HL-60/S4 (cell line): ENCODE data around the gene PCSK6.

ENCODE experiments used
- in situ Hi-C: fragments of 300-500 bp; cut with MboI; formaldehyde crosslinking; loops from 2 replicates; pipeline ENCODE4 v1.14.3; 2022; ENCODE audit warnings: low sequenced_read_pairs

Gene PCSK6

DNA sequence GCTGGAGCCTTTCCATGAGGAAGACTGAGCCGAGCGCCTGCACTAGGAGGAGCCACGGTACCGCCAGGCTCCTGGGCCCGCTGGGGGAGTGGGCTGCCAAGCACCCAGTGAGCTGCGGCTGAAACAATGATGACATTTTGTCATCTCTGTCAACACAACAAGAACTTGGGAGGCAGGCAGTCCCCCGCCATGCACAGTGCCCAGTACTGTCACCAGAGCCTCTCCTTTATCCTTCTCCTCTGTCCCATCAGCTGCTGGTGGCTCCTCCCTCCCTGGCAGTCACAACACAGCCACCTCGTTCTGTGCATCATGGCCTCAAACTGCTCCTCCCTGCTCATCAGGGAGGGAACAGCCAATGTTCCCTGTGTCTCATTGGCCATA, 34.0 kb upstream of the PCSK6 start:
- in situ Hi-C loops: no loop called here

DNA sequence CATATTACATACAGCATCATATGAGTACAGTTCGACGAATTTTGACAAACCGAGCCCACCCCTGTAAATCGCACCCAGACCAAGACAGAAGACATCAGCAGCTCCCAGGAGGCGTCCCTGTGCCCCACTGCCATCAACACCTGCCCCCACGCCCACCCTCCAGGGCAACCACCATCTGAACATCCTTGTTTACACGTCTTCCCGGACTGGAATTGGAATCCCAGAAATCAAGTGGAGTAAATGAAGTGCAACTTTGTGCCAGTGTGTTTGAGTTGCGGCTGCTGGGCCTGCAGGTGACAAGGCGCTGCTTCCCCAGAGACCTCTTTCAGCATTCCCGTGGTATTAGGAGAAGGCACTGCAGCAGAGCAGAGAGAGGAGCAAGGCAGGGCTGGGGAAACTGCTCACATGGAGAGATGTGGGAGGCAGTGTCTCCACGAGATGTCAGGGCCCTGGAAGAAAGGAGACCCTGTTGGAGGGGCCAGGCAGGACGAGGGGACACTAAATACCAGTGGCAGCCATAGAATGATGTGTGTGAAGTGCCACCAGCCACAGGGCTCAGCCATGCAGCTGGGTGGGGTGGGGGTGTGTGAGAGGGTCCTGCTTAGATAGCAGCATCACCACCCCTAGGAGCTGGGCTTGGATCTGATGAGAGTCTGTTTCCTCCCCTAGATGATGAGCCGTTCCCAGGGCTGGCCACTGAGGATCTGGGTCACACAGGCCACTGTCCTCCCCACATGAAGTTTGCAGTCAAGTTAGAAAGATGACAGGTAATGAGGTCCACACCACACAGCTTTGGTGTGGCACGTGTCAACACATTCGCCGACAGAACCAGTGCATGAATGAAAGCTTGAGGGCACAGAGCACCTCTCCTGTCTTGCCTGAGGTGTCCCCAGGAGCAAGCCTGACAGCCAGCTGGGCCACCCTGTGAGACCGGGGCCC, 33.4 kb upstream of the PCSK6 start:
- in situ Hi-C loops: no loop called here

DNA sequence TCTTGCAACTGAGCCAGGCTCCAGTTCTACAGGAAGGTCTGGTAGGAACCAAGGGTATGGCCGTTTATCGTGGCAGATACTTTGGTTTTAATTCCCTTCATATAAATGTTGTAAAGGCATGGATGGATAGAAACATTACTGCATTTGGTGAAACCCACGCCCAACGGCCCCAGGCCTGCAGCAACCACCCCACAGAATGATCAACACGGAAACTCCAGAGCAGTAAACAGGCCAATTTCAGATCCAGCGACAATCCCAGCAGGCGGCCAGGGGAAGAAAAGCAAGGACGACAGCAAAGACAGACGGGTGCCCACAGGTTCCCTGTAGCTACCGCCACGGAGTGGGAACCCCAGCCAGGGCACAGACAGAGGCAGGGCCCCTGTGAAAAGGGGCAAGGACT, 32.6 kb upstream of the PCSK6 start:
- in situ Hi-C loops: no loop called here

DNA sequence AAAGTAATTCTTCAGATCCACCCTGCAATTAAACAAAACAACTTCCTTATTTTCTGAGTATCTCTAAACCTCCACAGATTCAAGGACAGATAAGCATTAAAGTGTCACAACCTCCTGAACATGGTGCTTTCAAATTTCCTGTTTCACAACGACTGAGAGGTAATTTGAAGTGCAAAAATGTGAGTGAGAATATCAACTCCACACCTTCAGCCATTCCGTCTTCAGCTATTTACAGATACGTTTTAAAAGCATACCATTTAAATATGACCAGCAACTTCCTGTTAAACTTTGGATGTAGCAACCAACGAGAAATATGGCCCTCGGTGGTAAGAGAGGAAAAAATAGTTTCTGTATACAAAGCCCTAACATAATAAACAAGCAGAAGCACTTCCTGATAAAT, 32.1 kb upstream of the PCSK6 start:
- in situ Hi-C loops: no loop called here

DNA sequence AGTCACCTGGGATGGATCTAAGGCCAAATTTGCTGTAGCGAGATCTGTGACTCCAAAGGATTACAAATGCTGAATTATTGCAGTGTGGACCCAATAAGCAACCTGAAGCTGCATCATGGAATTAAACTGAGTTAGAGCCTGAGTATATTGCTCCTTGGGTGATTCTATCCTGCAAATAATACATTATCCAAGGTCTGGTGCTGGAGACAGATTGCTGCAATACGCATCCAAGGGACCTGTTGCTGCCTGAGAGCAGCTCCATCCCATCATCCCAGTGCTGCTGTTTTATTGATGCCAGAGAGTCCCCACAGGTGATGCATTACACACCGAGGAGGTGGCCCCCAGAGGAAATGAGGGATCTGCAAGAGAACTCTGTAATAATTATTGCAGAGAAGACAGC, 31.6 kb upstream of the PCSK6 start:
- in situ Hi-C loops: no loop called here

DNA sequence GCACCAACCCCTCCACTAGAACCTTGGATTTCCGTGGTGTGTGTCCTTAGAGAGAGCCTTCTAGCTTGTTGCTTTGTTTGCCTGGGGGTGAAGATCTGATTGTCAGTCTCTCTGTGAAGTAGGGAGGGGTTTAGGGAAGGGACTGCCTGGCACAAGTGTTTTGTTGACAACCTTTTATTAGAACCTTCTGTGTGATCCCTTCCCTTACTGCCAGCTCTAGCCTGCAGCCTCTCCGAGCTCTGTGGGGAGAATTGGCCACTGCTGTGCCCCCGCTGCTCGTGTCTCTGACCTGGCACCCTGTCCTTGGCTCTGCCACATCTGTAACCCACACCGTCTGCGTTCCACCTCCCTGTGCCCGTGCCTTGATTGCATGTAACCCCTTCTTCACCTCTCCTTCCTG, 30.9 kb upstream of the PCSK6 start:
- in situ Hi-C loops: no loop called here

DNA sequence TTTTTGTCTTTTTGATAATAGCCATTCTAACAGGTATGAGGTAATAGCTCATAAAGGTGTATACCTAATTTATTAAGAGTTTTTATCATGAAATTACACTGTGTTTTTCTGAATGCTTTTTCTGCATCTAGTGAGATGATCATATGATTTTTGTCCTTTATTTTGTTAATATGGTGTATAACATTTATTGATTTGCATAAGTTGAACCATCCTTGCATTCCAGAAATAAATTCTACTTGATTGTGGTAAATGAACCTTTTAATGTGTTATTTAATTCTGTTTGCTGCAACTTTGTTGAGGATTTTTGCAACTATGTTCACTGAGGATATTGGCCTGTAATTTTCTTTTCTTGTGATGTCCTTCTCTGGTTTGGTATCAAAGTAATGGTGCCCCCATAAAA, 28.0 kb upstream of the PCSK6 start:
- in situ Hi-C loops: no loop called here

DNA sequence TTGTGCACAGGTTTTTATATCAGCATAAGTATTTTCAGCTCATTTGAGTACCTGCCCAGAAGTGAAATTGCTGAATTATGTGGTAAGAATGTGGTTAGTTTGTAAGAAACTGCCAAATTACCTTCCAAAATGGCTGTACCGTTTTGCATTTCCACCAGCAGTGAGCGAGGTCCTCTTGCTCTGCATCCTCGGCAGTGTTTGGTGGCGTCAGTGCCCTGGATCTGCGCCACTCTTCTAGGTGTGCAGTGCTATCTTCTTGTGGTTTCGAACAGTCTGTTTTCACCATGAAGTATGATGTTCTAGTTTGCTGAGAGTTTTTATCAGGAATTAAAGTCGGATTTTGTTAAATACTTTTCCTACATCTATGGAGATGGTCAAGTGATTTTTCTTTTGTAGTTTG, 24.8 kb upstream of the PCSK6 start:
- in situ Hi-C loops: no loop called here

DNA sequence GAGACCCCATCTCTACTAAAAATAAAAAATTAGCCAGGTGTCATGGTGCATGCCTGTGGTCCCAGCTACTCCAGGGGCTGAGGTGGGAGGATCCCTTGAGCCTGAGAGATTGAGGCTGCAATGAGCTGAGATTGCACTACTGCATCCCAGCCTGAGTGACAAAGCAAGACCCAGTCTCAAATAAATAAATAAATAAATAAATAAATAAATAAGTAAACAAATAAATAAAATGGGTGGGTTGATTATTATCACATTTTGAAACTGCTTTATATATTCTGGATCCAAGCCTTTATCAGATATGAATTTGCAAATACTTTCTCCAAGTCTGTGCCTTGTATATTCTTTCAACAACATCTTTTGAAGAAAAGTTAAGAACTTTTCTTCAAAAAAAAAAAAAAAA, 22.2 kb upstream of the PCSK6 start:
- in situ Hi-C loops: no loop called here

DNA sequence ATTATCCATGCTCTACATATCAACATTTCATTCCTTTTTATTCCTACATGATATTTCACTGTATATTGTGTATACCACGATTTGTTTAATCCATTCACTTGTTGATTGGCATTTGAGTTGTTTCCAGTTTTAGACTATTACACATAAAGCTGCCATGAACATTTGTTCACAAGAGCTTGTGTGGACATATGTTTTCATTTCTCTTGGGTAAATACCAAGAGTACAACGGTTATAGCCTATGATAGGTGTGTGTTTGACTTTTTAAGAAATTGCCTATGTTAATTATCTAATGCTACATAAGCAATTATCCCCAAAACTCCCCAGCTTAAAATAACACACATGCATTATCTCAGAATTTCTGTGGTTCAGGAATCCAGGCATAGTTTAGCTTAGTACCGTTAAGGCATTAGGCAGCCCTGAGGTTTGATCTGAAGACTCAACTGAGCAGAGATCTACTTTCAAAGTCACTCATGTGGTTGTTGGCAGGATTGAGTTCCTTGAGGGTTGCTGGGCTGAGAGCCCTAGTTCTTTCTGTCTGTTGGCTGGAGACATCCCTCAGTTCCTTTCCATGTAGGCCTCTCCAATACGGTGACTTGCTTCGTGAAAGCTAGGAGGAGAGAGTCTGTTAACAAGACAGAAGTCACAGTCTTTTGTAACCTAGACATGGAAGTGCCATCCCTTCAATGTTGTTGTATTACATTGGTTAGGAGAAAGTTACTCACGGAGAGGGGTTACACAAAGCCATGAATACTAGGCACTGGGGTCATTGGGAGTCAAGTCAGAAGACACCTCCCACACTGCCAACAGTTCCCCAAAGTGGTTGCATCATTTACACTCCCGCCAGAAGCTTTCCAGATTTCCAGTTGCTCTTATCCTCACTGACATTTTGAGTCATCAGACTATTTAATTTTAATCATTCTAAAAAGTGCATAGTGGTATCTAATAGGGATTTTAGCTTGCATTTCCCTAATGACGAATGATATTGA, 21.0 kb upstream of the PCSK6 start:
- in situ Hi-C loops: no loop called here

DNA sequence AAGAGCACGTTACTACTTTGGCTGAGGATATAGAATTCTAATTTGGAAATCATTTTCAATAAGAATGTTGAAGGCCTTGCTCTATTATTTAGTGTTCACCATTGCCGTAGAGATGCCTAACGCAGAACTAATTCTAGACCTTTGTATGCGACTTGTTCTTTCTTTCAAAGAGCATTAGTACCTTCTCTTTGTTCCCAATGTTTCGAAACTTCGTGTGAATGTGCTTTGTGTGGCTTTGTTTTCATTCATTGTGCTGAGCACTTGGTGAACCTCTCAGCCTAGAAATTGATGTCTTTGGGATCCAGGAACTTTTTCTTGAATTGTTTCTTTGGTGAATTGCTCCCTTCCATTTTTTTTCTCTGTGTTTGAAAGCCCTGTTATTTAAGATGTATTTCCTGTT, 19.8 kb upstream of the PCSK6 start:
- in situ Hi-C loops: no loop called here

DNA sequence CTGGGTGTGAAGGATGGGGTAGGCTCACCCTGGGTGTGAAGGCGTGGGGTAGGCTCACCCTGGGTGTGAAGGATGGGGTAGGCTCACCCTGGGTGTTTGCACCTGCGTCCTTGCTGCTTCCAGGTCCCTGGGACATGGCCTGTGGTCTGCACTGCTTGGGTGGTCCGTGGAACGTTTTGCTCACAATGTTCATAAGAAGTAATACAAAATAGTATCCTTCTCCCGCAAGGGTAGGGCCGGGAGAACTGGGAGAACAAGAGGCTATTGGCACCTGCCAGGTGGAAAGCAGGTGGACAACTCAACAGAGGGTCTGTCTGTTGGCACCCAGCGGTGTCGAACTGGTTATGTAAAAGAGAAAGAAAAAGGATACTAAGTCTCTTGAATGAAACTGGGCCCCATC, 17.0 kb upstream of the PCSK6 start:
- in situ Hi-C loops: no loop called here

DNA sequence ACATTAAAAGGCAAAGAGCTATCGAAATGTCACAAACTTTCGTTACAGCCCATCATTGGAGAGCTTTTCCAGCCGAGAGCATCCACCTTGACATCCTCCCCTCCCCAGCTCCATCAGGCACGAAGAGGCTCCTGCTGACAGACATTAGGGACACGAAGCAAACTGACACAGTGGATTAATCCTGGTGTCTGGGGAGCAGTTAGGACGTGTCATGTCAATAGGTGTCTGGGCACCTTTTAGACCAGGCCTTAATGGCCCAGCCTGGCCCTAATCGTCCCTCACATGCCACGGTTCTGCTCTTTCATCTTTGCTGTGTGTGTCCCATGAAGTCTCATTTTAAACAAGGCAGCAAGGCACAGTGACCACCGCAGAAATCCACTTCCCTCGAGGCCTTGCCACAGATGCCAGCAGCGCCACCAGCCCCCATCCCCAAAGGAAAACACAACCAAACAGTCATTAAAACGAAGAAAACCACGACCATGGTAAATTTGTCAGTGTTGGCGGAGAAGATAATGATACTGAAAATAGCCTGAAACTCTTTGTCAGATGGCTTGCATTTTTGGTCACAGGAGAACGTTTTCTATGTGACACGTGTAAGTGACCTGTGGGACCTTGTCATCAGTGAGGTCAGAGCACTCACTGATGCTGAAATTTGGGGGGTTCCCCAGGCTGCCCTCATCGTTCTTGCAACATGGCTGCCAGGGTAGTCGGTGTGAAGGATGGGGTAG, 16.3 kb upstream of the PCSK6 start:
- in situ Hi-C loops: no loop called here

DNA sequence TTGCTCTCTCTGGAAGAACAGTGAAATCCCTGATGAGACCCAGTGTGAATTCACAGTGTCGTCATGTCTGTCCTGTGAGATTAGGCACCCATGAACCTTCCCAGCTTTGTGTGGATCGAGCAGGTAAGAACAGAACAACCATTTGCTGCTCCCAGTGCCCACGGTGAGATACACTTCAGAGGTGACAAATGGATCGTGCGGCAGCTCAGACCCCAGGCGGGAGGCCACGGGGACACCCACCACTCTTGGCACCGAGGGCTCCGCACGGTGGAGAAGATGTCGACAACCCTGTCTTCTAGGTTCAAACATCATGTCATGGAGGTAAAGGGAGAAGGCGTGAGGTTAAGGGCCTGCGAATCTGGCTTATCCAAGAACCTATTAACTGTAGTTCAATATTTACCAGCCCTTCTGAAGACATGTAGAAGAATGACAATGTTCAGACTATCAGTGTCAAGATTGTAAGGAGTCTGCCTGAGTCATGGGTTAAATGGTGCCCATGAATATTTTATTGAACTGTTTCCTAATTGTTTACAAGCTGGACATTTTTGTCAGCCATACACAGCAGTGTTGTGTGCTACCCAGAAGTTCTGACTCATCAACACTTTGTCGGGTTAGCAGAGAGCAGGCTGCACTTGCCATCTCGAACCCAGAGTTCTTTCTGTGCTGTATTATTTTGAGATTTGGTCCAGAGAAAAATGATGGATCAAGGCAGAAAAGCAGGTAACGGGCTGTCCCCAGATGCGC, 15.5 kb upstream of the PCSK6 start:
- in situ Hi-C loops: no loop called here

DNA sequence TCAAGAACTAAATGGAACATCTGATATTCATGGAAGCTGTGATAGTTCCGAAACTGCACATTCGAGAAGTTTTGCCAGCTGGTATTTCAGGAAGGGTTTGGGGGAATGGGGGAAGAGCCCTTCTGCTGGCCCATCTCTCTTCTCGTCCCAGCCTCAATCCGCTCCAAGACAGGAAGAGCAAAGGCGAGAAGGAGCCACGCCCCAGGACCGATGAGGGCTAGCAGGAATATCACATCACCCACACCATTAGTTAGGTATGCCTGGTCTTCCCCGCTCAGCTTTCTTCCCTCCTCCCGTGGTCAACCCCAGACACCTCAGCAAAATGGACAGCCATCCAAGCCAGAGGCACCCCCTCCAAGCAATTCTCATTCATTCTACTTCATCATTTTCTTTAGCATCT, 14.9 kb upstream of the PCSK6 start:
- in situ Hi-C loops: no loop called here

DNA sequence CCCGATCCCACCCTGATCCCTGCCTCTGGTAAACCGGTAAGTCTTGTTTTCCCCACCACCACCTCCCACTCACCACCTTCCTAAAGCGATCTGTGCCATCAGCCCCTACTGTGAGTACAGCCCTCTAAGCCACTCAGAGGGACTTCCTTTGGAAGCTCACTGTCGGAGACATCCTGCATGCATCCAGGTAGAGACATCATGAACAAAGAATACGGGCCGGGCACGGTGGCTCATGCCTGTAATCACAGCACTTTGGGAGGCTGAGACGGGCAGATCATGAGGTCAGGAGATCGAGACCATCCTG, 13.7 kb upstream of the PCSK6 start:
- in situ Hi-C loops: no loop called here

DNA sequence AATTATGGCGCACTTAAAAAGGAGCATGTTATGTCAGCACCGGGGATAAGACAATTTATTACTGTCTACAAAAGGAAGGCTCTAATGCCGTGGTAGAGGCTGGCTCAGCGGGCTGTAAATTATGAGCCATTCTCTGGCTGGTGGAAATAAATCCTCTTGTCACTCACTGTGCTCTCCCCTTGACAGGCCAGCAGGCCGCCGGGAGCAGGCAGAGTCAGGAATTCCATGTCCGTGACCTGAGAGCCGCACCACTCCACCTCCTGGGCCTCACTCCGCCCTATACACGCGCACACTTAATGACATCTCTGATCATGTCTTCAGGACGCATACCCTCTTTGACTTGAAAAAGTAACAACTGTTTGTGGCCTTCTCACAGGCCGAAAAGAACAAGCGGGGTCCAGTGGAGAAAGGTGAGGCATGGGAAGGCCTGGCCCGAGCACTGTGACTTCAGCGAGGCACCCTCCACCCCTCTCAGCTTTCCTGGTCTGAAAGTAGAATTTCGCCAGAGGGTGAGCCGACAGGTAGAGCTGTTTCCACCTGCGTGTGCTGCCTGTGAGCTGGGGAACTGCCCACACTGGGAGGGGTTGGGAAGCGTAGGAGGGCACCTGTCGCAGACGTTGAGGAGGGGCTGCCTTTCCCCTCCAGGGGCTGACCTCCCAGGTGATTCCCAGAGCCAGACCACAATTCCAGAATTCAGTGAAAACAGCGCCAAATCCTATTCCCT, 13.2 kb upstream of the PCSK6 start:
- in situ Hi-C loops: no loop called here

DNA sequence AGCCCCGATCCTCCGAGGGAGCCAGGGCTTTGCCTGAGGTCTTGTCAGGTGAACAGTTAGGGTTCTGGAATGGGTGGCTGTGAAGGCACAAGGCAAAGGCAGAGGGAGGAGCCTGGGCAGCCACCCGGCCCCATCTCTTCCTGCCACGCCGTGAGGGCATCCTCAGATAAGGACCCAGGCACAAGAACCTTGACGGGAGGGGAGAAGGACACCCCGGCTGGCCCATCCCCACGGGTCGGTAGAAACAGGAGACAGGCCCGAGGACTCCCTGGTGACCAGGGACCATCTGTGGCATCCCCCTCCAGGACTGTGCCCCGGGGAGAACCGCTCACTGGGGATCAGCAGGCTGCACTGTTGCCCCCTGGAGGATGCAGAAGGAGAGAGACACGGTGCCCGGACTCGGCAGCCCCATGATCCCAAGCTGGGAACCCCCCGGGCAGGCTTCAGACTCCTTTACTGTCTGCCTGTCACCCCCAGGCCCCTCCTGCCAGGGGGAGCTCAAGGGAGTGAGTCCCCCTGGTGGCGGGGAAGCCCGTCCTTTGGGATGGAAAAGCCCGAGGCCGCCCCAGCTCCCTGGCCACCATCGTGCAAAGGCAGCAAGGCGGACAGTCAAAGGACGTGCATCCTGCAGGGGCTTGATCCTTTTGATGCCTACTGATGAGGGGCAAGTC, 12.3 kb upstream of the PCSK6 start:
- in situ Hi-C loops: no loop called here

DNA sequence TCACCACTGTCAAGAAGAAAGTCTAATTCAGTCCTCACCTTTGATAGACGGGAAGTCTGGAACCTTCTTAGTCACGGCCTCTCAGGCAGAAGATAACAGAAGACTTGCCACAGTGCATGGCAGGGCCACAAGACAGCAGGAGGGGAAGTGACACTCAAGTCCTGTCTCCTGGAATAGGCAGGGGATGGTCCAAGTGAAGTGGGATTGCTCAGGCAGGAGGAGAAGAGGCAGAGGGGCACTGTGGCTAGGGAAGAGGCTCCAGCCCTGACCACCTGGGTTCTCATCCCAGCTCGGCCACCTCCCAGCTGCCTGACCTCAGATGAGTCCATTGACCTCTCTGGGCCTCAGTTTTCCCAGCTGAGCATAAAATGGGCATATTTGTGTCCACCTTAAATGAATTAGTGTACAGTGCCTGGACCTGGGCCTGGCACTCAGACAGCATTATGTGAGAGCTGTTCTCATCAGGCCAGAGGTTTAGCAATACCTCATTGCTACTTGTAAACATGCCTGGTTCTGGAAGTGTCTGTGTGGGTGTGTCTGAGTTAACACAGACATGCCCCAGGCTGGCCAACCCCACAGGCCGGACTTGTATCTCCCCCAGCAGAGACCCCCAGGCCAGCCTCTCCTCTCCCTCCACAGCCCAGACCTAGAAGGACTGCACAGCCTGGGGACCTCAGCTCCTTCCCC, 11.5 kb upstream of the PCSK6 start:
- in situ Hi-C loops: no loop called here
